HL-60 (cell line): Measurements from ENCODE around the gene RPN2.

Source experiments
- DNase-seq, 2 experiments: peaks; one replicate each; pipeline ENCODE4 v3.0.0-alpha.2; 2010 to 2020; ENCODE audit warnings: low read depth in 1 of 2, low spot score in 1 of 2
- H3K27ac ChIP-seq: fragments of 250-450 bp; sonication (Bioruptor Pico); replicated peaks from 2 replicates; pipeline ENCODE4 v1.5.1; 2020; ENCODE audit warnings: mild to moderate bottlenecking, moderate library complexity
- H3K27me3 ChIP-seq: fragments of 250-450 bp; sonication (Bioruptor Pico); 2 replicates; pipeline ENCODE4 v1.5.1; 2021; ENCODE audit warnings: mild to moderate bottlenecking, moderate library complexity; ENCODE audit not compliant: insufficient read depth, poor library complexity, severe bottlenecking
- H3K4me3 ChIP-seq: replicated peaks from 2 replicates; pipeline ENCODE4 v1.5.1; 2011; ENCODE audit warnings: mild to moderate bottlenecking, control low read depth, low read length; ENCODE audit not compliant: insufficient read depth
- CTCF ChIP-seq: IDR thresholded peaks from one replicate; pipeline ENCODE4 v1.5.1; 2011; ENCODE audit warnings: low read length, control low read depth, inconsistent platforms; ENCODE audit not compliant: insufficient read depth
- GABPA ChIP-seq: IDR thresholded peaks from 2 replicates; pipeline ENCODE4 v1.6.1; 2012; ENCODE audit warnings: low read depth
- POLR2AphosphoS5 ChIP-seq: IDR thresholded peaks from 2 replicates; pipeline ENCODE4 v1.6.1; 2012; ENCODE audit warnings: low read depth
- SPI1 ChIP-seq: IDR thresholded peaks from 2 replicates; pipeline ENCODE4 v1.6.1; 2012; ENCODE audit warnings: low read depth, mild to moderate bottlenecking, borderline replicate concordance
- TF ChIP-seq, protein P1 (sequence below): IDR thresholded peaks from 2 replicates; pipeline ENCODE4 v1.6.1; 2012; ENCODE audit warnings: low read depth; ENCODE audit not compliant: insufficient replicate concordance

Gene RPN2

DNA sequence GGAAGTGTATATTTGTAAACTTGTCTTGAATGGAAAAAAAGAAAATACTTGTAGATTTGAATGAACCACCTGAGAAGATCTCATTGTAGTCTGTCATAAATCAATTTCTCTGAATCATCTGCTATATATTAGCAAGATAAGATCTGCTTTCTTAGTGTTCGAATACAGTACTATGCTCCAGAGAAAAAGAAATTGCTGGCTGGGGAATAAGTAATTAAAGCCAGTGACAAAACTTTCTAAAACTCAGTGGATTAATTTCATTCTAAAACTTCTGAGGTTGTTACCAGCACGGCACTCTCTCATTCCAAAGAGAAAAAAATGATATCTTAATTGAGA, 22.7 kb downstream of the RPN2 start:
- no peak overlapping the region for H3K4me3 ChIP-seq

DNA sequence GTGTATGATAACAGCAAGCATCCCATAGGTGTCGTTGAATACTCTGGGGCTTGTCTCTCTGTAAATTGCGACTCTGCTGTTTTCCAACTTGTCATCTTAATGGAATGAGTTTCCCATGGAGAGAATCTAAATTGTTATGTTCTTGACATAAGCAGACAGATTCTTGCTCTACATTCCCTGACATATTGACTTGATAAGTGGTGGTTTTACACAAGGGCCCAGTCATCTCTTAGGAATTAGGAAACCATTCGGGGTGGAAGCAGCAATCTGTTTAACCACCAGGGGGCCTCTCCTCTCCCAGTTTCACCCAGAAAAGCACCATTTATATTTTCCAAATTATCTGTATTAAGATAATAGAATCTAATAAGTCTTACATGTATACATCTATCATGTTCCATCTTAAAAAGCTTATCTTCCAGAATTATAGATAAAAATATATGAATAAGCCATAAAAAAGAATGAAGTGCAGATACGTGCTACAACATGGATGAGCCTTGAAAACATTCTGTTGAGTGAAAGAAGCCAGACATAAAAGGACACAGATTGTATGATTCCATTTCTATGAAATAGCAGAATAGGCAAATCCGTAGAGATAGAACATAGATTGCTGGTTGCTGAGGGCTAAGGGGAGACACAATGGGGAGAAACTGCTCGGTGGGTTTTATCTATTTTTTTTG, 23.3 kb downstream of the RPN2 start:
- peak; percentile 23 to 37 for DNase-seq
- Histone ChIP-seq H3K27ac (no peak overlapping the region), H3K27me3 (no peaks in the 10 kb centered on the region), H3K4me3 (no peak overlapping the region)
- TF ChIP-seq SPI1 (no peak), CTCF (peak; percentile 68)

More for the DNA sequence above, 22.7 kb downstream of the RPN2 start:
- no peak for DNase-seq
- Histone ChIP-seq H3K27ac (no peak overlapping the region), H3K27me3 (no peaks in the 10 kb centered on the region)
- TF ChIP-seq SPI1 (no peak), GABPA (no peak), CTCF (no peak), POLR2AphosphoS5 (no peak)
- TF ChIP-seq, protein P1, sequence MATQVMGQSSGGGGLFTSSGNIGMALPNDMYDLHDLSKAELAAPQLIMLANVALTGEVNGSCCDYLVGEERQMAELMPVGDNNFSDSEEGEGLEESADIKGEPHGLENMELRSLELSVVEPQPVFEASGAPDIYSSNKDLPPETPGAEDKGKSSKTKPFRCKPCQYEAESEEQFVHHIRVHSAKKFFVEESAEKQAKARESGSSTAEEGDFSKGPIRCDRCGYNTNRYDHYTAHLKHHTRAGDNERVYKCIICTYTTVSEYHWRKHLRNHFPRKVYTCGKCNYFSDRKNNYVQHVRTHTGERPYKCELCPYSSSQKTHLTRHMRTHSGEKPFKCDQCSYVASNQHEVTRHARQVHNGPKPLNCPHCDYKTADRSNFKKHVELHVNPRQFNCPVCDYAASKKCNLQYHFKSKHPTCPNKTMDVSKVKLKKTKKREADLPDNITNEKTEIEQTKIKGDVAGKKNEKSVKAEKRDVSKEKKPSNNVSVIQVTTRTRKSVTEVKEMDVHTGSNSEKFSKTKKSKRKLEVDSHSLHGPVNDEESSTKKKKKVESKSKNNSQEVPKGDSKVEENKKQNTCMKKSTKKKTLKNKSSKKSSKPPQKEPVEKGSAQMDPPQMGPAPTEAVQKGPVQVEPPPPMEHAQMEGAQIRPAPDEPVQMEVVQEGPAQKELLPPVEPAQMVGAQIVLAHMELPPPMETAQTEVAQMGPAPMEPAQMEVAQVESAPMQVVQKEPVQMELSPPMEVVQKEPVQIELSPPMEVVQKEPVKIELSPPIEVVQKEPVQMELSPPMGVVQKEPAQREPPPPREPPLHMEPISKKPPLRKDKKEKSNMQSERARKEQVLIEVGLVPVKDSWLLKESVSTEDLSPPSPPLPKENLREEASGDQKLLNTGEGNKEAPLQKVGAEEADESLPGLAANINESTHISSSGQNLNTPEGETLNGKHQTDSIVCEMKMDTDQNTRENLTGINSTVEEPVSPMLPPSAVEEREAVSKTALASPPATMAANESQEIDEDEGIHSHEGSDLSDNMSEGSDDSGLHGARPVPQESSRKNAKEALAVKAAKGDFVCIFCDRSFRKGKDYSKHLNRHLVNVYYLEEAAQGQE = no peak

- Histone ChIP-seq H3K4me3 (no peak overlapping the region), H3K27me3 (no peaks in the 10 kb centered on the region), H3K27ac (no peak overlapping the region)
- DNase-seq = no peak
- TF ChIP-seq POLR2AphosphoS5 = no peak
- no peak for TF ChIP-seq CTCF
- no peak for TF ChIP-seq GABPA
- TF ChIP-seq, protein P1 = no peak
- TF ChIP-seq SPI1 = no peak
Measured at GRCh38 chr20:37204056-37204455, 24.9 kb downstream of the RPN2 start.

DNA sequence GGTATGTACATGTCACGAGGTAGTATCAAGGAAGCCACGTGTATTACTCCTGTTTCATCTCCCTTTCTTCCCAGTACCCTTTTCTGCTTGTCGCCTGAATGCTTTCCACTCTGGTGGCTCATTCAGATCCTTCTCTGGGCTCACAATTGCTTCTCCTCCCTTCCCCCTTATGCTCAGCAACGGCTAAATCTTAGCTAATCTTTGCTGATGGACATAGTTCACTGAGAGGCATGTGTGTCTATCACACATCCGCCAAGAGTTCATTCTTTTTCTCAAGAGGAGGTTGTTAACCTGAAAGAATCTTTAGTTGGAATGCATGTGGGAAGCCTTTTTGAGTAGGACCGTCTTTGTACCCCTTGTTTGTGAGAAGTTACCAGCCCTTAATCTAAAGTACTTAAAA, 26.0 kb downstream of the RPN2 start:
- TF ChIP-seq, protein P1 = no peak
- TF ChIP-seq GABPA (no peak), CTCF (no peak), POLR2AphosphoS5 (no peak), SPI1 (no peak)
- Histone ChIP-seq H3K4me3 (no peak overlapping the region), H3K27ac (no peak overlapping the region)

More for the DNA sequence above, 26.0 kb downstream of the RPN2 start:
- H3K27me3 ChIP-seq = no peaks in the 10 kb centered on the region
- DNase-seq = no peak
